Naive thymus-derived CD8-positive, alpha-beta T cell (primary cell): ENCODE data around the gene RBM18. TPM values are rescaled to one million over a fixed set of nuclear protein-coding genes. Genes with fewer than 3 reads are reported as not detected.

Experiments
- ATAC-seq, 2 donors: fragments of 150-1000 bp; cut with Tn5 transposase in 1 of 2; sonication (Bioruptor Pico), chemical (Tn5 transposase) in 1 of 2; 1 replicate in 1 of 2; 2 replicates in 1 of 2; pipeline ENCODE4 v1.10.0; 2021; ENCODE audit warnings: mild to moderate bottlenecking in 2 of 2, moderate library complexity in 2 of 2
- POLR2A ChIA-PET: fragments of 350-600 bp; sonication (Branson Sonifier 250); formaldehyde crosslinking; loops from one replicate; lab custom pipeline; 2021; ENCODE audit warnings: antibody characterized with exemption; lab: Charles Lee
- DNase-seq, 10 donors: peaks; one replicate each; pipeline versions ENCODE4 v3.0.0 to v3.0.0-alpha.2; 2020 to 2022
- H3K27ac Mint-ChIP-seq, 10 donors: one replicate each; pipeline ENCODE4 v1.8.0; 2020 to 2022; ENCODE audit warnings: mild to moderate bottlenecking in 10 of 10, mixed read lengths in 10 of 10, moderate library complexity in 4 of 10, inconsistent platforms in 1 of 10
- H3K27me3 Mint-ChIP-seq, 5 donors: one replicate each; pipeline ENCODE4 v1.8.0; 2021 to 2022; ENCODE audit warnings: mixed read lengths in 5 of 5
- H3K36me3 Mint-ChIP-seq, 3 donors: one replicate each; pipeline ENCODE4 v1.8.0; 2020 to 2022; ENCODE audit warnings: mixed read lengths in 3 of 3, mild to moderate bottlenecking in 2 of 3, inconsistent platforms in 1 of 3
- H3K4me1 Mint-ChIP-seq, 4 donors: one replicate each; pipeline ENCODE4 v1.8.0; 2021 to 2022; ENCODE audit warnings: mixed read lengths in 4 of 4
- H3K4me3 Mint-ChIP-seq, 10 donors: one replicate each; pipeline ENCODE4 v1.8.0; 2020 to 2022; ENCODE audit warnings: mild to moderate bottlenecking in 10 of 10, mixed read lengths in 10 of 10, moderate library complexity in 6 of 10, inconsistent platforms in 1 of 10
- H3K9me3 Mint-ChIP-seq, 9 donors: one replicate each; pipeline ENCODE4 v1.8.0; 2020 to 2022; ENCODE audit warnings: mixed read lengths in 9 of 9, mild to moderate bottlenecking in 3 of 9, inconsistent platforms in 1 of 9, moderate library complexity in 1 of 9
- polyA plus RNA-seq, 3 donors: library from polyadenylated mRNA; unstranded; fragments of 300-500 nt; fragmentation: Illumina TruSeq; gene quantifications; one replicate each; pipeline ENCODE4 v1.2.3, GENCODE V29; 2021
- total RNA-seq, 8 experiments: library from RNA in 2 of 8; stranded (reverse) in 2 of 8; gene quantifications; one replicate each; pipeline ENCODE4 v1.2.3 and lab custom pipeline; 2021 to 2026

The RBM18 gene
- total and polyA plus RNA-seq, 5 experiments from 2014 or later = 15.1 to 19.8 (median 16.5) TPM

- peak in 1 of 10 donors; percentile 18 for DNase-seq
- POLR2A ChIA-PET = no interaction called here
- ATAC-seq = no peak
- no peaks in the 10 kb centered on the region for H3K9me3 Mint-ChIP-seq
- no peak overlapping the region for H3K27ac Mint-ChIP-seq
- H3K27me3 Mint-ChIP-seq = peaks cover 6 to 34% (median 17%) of the 10 kb centered on the region in 5 donors
- H3K4me1 Mint-ChIP-seq = no peaks in the 10 kb centered on the region
- H3K36me3 Mint-ChIP-seq = no peaks in the 10 kb centered on the region
- no peak overlapping the region for H3K4me3 Mint-ChIP-seq
These were observed 59.5 kb downstream of the RBM18 start for GRCh38 chr9:122205176-122205575.

DNA sequence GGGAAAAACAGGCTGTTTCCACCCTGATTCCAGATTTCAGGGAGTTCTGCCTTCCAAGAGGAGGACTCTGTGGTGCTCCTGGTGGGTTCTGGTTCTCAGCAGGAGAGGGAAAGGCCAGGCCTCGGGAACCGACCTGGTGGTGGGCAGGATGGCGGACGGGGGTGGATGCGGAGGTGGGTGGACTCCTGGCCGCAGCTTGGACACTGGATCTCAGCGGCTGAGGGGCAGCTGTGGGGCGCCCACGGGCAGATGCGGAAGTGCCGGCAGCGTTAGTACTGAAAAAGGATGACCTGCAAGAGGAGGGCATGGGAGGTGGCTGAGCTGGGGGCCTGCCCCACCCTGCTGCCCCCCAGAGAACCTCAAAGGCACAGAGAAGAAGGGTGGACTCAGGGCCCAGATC is 60.1 kb downstream of the RBM18 start:
- no peak for ATAC-seq
- peak in 1 of 10 donors; percentile 16 for DNase-seq
- Mint-ChIP-seq H3K27ac (no peak overlapping the region), H3K36me3 (no peaks in the 10 kb centered on the region), H3K4me1 (no peaks in the 10 kb centered on the region), H3K9me3 (no peaks in the 10 kb centered on the region), H3K4me3 (no peak overlapping the region), H3K27me3 (peaks cover 6 to 28% (median 13%) of the 10 kb centered on the region in 5 donors)
- POLR2A ChIA-PET = no interaction called here

- H3K9me3 Mint-ChIP-seq = no peaks in the 10 kb centered on the region
- no peak overlapping the region for H3K4me3 Mint-ChIP-seq
- H3K27me3 Mint-ChIP-seq = peaks cover 4 to 24% (median 13%) of the 10 kb centered on the region in 5 donors
- POLR2A ChIA-PET = no interaction called here
- DNase-seq (no peak), ATAC-seq (no peak)
- H3K4me1 Mint-ChIP-seq = no peaks in the 10 kb centered on the region
- no peak overlapping the region for H3K27ac Mint-ChIP-seq
- no peaks in the 10 kb centered on the region for H3K36me3 Mint-ChIP-seq
These were observed 60.6 kb downstream of the RBM18 start for GRCh38 chr9:122204055-122204454.

DNA sequence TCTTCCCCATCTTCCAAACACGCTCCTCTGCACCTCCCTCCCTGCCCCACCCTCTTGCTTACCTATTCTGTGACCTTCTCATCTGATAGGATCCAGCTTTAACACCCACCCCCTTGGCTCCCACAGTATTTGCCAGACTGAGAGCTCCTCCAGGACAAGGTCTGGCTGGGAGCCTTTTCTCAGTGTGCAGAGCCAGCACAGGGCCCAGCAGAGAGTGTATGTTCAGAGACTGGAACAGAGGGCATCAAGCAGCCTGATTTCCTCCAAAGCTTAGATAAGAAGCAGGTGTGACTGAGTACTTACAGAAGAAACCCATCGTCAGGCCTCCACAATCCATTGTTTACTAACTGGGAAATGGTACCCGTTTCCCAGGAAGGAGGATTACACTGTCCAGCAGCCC is 62.5 kb downstream of the RBM18 start:
- Mint-ChIP-seq H3K36me3 (no peaks in the 10 kb centered on the region), H3K27ac (no peak overlapping the region), H3K4me3 (no peak overlapping the region), H3K4me1 (no peaks in the 10 kb centered on the region), H3K27me3 (peaks cover 4 to 18% (median 12%) of the 10 kb centered on the region in 5 donors), H3K9me3 (no peaks in the 10 kb centered on the region)
- ATAC-seq (no peak), DNase-seq (no peak)
- POLR2A ChIA-PET = no interaction called here

DNA sequence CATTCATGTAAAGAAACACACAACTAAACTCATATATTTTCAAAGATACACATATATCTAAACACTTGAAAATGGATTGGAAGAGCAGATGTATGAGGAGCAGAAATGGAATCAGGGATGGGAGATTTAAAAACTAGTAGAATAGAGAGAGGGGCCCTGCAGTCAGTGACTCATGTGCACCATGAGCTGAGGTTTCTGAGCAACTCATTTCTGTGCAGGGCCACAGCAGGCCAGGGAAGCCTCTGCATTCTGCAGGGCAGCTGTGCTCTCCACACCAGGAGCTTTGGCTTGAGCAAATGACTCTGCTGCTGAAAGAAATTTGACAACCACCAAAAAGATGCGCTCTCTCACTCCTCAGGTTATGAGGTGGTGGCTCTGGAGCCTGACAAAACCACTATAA is 63.0 kb downstream of the RBM18 start:
- Mint-ChIP-seq H3K27me3 (peaks cover 4 to 14% (median 8%) of the 10 kb centered on the region in 5 donors), H3K4me1 (no peaks in the 10 kb centered on the region), H3K9me3 (no peaks in the 10 kb centered on the region), H3K27ac (no peak overlapping the region), H3K36me3 (no peaks in the 10 kb centered on the region), H3K4me3 (no peak overlapping the region)
- DNase-seq = no peak
- POLR2A ChIA-PET = no interaction called here
- no peak for ATAC-seq

DNA sequence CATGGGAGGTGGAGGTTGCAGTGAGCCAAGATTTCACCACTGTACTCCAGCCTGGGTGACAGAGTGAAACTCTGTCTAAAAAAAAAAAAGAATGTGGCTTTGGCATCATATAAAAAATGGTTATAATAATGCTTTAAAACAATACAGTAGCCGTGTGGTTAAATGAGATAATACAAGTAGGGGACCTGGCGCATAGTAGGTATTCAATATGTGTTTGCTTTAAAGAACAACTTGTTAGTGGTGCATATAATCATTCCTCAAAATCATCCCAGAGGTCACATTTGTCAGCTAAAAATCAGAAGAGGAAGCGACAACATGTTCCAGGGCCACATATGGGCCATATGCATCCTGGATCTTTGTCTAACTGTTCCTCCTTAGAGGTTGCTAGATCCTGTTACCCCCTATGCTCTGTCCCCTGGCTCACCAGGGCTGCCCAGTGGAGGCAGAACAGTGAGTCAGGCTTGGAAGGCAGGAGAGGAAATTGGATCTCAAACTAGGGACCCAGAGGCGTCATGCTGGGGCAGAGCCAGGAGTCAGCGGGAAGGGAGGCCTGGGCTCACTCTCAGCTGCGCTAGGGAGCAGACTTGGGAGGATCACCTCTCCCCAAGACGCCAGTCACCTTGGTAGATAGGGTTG is 63.6 kb downstream of the RBM18 start:
- Mint-ChIP-seq H3K4me3 (no peak overlapping the region), H3K9me3 (no peaks in the 10 kb centered on the region), H3K27me3 (peaks cover 4 to 13% (median 7%) of the 10 kb centered on the region in 5 donors), H3K4me1 (no peaks in the 10 kb centered on the region), H3K36me3 (no peaks in the 10 kb centered on the region), H3K27ac (no peak overlapping the region)
- ATAC-seq (no peak), DNase-seq (no peak)
- POLR2A ChIA-PET = no interaction called here

GRCh38 chr9:122197882-122198281 is 66.8 kb downstream of the RBM18 start:
- DNase-seq (no peak), ATAC-seq (no peak)
- peaks cover 4 to 13% (median 7%) of the 10 kb centered on the region in 5 donors for H3K27me3 Mint-ChIP-seq
- H3K9me3 Mint-ChIP-seq = no peaks in the 10 kb centered on the region
- POLR2A ChIA-PET = no interaction called here
- no peaks in the 10 kb centered on the region for H3K36me3 Mint-ChIP-seq
- H3K27ac Mint-ChIP-seq = no peak overlapping the region
- H3K4me3 Mint-ChIP-seq = no peak overlapping the region
- no peaks in the 10 kb centered on the region for H3K4me1 Mint-ChIP-seq

- peaks cover 4 to 13% (median 7%) of the 10 kb centered on the region in 5 donors for H3K27me3 Mint-ChIP-seq
- POLR2A ChIA-PET = no interaction called here
- ATAC-seq (no peak), DNase-seq (no peak)
- H3K4me1 Mint-ChIP-seq = no peaks in the 10 kb centered on the region
- no peak overlapping the region for H3K27ac Mint-ChIP-seq
- no peak overlapping the region for H3K4me3 Mint-ChIP-seq
- H3K9me3 Mint-ChIP-seq = no peaks in the 10 kb centered on the region
- no peaks in the 10 kb centered on the region for H3K36me3 Mint-ChIP-seq
These were observed 67.2 kb downstream of the RBM18 start for GRCh38 chr9:122197426-122197825.

DNA sequence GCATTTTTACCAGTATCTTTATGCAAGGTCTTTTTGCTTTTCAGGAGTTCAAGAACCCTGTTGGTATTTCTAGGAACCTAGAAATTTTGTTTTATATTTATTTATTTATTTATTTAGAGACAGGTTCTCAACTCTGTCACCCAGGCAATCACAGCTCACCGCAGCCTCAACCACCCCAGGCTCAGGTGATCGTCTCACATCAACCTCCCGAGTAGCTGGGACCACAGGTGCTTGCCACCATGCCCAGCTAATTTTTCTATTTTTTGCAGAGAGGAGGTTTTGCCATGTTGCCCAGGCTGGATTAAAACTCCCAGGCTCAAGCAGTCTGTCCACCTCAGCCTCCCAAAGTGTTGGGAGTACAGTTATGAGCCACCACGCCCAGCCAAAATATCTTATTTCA is 68.8 kb downstream of the RBM18 start:
- Mint-ChIP-seq H3K4me1 (no peaks in the 10 kb centered on the region), H3K27ac (no peak overlapping the region), H3K36me3 (no peaks in the 10 kb centered on the region), H3K4me3 (no peak overlapping the region), H3K9me3 (no peaks in the 10 kb centered on the region), H3K27me3 (peaks cover 4 to 13% (median 7%) of the 10 kb centered on the region in 5 donors)
- POLR2A ChIA-PET = no interaction called here
- ATAC-seq (no peak), DNase-seq (no peak)

DNA sequence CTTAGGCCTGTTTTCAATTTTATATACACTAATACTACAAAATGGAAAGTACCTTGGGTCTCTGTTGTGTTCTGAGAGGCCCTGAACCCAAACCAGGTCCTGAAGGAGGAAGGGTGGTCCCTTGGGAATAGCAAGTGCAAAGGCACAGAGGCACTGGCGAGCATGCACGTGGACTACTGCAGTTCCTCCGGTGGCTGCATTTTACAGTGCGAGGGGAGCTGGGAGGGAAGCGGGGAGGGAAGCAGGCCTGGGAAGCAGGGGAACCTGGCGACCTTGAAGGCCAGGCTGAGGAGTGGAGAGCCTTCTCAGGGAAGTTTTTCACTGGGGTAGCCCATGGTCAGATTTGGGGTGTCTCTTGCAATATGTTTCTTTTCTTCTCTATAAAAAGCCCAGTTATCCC is 71.0 kb downstream of the RBM18 start:
- H3K27ac Mint-ChIP-seq = no peak overlapping the region
- ATAC-seq (no peak), DNase-seq (no peak)
- no peaks in the 10 kb centered on the region for H3K9me3 Mint-ChIP-seq
- H3K27me3 Mint-ChIP-seq = peaks cover 4 to 11% (median 6%) of the 10 kb centered on the region in 5 donors
- H3K4me3 Mint-ChIP-seq = no peak overlapping the region
- no peaks in the 10 kb centered on the region for H3K4me1 Mint-ChIP-seq
- POLR2A ChIA-PET = no interaction called here
- H3K36me3 Mint-ChIP-seq = no peaks in the 10 kb centered on the region

- no peaks in the 10 kb centered on the region for H3K4me1 Mint-ChIP-seq
- no peak for ATAC-seq
- no peaks in the 10 kb centered on the region for H3K9me3 Mint-ChIP-seq
- no peak for DNase-seq
- POLR2A ChIA-PET = no interaction called here
- H3K4me3 Mint-ChIP-seq = no peak overlapping the region
- no peak overlapping the region for H3K27ac Mint-ChIP-seq
- peaks cover 0 to 7% (median 4%) of the 10 kb centered on the region in 5 donors for H3K27me3 Mint-ChIP-seq
- H3K36me3 Mint-ChIP-seq = no peaks in the 10 kb centered on the region
These were observed 71.6 kb downstream of the RBM18 start for GRCh38 chr9:122192914-122193525.

- DNase-seq = no peak
- Mint-ChIP-seq H3K9me3 (no peaks in the 10 kb centered on the region), H3K27me3 (peaks cover 0 to 7% (median 4%) of the 10 kb centered on the region in 5 donors), H3K27ac (no peak overlapping the region), H3K4me3 (no peak overlapping the region), H3K4me1 (no peaks in the 10 kb centered on the region), H3K36me3 (no peaks in the 10 kb centered on the region)
- no peak for ATAC-seq
- POLR2A ChIA-PET = no interaction called here
These were observed 72.3 kb downstream of the RBM18 start for GRCh38 chr9:122192261-122192875.

DNA sequence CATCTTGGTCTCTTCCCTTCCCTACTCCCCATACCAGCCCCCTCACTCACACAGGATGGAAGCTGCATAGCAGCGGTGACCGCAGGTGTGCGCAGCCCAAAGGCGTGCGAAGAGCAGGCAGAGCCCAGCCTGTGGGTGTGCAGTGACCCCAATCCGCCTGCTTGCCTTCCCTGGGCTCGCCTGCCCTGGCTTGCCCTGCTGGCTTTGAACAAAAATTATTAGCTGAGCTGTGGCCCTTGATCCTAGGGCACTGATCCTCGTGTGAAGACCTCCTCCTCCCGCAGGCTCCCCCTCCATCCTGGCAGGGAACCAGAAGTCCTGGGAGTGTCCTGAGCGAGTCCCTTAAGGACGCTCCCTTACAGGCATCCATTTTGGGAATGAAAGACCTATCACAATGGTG is 73.1 kb downstream of the RBM18 start:
- H3K4me3 Mint-ChIP-seq = no peak overlapping the region
- no peaks in the 10 kb centered on the region for H3K9me3 Mint-ChIP-seq
- POLR2A ChIA-PET = no interaction called here
- H3K27ac Mint-ChIP-seq = no peak overlapping the region
- peaks cover 0 to 1% (median 0%) of the 10 kb centered on the region in 5 donors for H3K27me3 Mint-ChIP-seq
- DNase-seq (no peak), ATAC-seq (no peak)
- no peaks in the 10 kb centered on the region for H3K4me1 Mint-ChIP-seq
- no peaks in the 10 kb centered on the region for H3K36me3 Mint-ChIP-seq
